Testis (tissue), 2 donors: ENCODE measurements around the gene KLHL29.

Experiments
- CTCF ChIP-seq, 3 experiments: fragments of 450-650 bp in 2 of 3; fragments of 200-600 bp in 1 of 3; sonication (generic) in 1 of 3; IDR thresholded peaks; one replicate each; pipeline ENCODE4 v1.5.1; 2016 to 2019; ENCODE audit warnings: antibody characterized with exemption in 3 of 3, mild to moderate bottlenecking in 2 of 3, moderate library complexity in 1 of 3
- POLR2A ChIP-seq: fragments of 450-650 bp; IDR thresholded peaks from one replicate; pipeline ENCODE4 v1.6.1; 2017; ENCODE audit warnings: antibody characterized with exemption, mild to moderate bottlenecking, moderate library complexity

- TF ChIP-seq POLR2A (no peak), CTCF (IDR thresholded peaks at IDR 0.05) (no peak)
Measured at GRCh38 chr2:23578964-23579671, 194.1 kb downstream of the KLHL29 start.
